ENCODE measurements around the gene GTF2IRD1. TPM values are rescaled to one million over a fixed set of nuclear protein-coding genes. Genes with fewer than 3 reads are reported as not detected.

The GTF2IRD1 gene
- total and polyA plus RNA-seq, 2 of the 4 experiments (the other 2 are of a cell fraction): 4.1 to 21.9 TPM

DNA sequence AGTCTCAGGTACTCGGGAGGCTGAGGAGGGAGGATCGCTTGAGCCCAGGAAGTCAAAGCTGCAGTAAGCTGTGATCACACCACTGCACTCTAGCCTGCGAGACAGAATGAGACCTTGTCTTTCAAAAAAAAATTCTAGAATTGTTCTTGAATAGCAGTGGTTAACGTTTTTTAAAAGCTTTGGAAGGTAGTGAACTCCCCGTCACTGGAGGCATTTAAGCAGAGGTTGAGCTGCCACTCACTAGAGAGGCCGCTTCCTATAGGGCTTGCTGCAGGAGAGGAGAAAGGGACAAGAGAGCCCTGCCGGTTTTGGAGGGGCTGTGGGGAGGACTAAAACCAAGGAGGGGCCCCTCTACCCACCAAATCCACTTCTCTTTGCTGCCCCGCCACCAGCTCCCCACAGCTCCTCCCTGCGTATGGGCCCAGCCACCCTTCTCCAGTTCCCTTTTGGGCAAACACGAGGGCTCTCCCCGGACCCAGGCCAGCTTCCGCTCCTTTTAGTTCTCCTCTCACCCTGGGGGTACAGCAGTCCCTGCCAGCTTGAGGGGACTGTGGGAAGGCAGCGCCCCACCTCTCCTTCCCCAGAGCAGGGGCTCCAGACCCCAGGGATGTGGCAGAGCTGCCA is 116.9 kb downstream of the GTF2IRD1 start:
- dilution Hi-C loops (cut with HindIII; ENCODE audit: low sequenced_read_pairs, unreplicated experiment): no loop called here
- no peak overlapping the region for H2AK9ac ChIP-seq (replicated peaks; ENCODE audit: low read depth, low read length, poor library complexity)
- H3K27ac ChIP-seq (ENCODE audit: insufficient read depth, low read length): no peak overlapping the region
- POLR2A ChIA-PET (ENCODE audit: unreplicated experiment): interaction anchor here (0.6 kb wide), 1 partner anchor 302 kb away, joined by 5 read pairs; no protein-coding TSS in a partner anchor
- H2BK120ac ChIP-seq (ENCODE audit: low read depth, low read length): no peak overlapping the region
- no peak overlapping the region for H3K14ac ChIP-seq (replicated peaks; ENCODE audit: low read depth, low read length)
- H3K27me3 ChIP-seq (ENCODE audit: control insufficient read depth, insufficient read depth, low read length): no peaks in the 10 kb centered on the region
- H3K4me3 ChIP-seq (ENCODE audit: insufficient read depth, low read depth, low read length): no peak overlapping the region
- H3K9ac ChIP-seq (ENCODE audit: low read depth, low read length): no peak overlapping the region
- in situ Hi-C loops (cut with MboI; ENCODE audit: low sequenced_read_pairs): loop anchor here (25.0 kb wide), 1 partner anchor 358 kb away; the partner anchor contains the start of gene LAT2
- no peak overlapping the region for H3K4ac ChIP-seq (ENCODE audit: low read depth, low read length)
- no peaks in the 10 kb centered on the region; the same call in 1 of the 2 replicates for H3K9me1 ChIP-seq (ENCODE audit: insufficient read depth, low read length)
- no peak overlapping the region for H4K5ac ChIP-seq (ENCODE audit: low read depth, low read length)
- H3K4me1 ChIP-seq (ENCODE audit: control insufficient read depth, insufficient read depth, low read length): no peaks in the 10 kb centered on the region
- H4K91ac ChIP-seq (ENCODE audit: insufficient read depth, low read depth, low read length): no peak overlapping the region
- no peaks in the 10 kb centered on the region for H3K9me3 ChIP-seq (ENCODE audit: control insufficient read depth, insufficient read depth, low read length)
- no peak for DNase-seq
- H2AK5ac ChIP-seq (ENCODE audit: low read depth, low read length): no peak overlapping the region
- H3K18ac ChIP-seq (ENCODE audit: low read depth, low read length): no peak overlapping the region
- H4K8ac ChIP-seq (ENCODE audit: low read depth in 2 of 2, low read length in 2 of 2): no peak overlapping the region
- peaks cover 0 to 5% of the 10 kb centered on the region in 2 experiments; a peak in 1 of 4 replicates for H3K79me1 ChIP-seq (ENCODE audit: low read depth in 1 of 2, low read length in 2 of 2)
- no peaks in the 10 kb centered on the region for H4K20me1 ChIP-seq (ENCODE audit: insufficient read depth, low read length)
- BruUV-seq (replicated peaks): no TSS peak
- no peak for ATAC-seq (ENCODE audit: low read depth)
- no peak overlapping the region for H2BK5ac ChIP-seq (ENCODE audit: low read depth, low read length, poor library complexity, severe bottlenecking)
- intact Hi-C loops (cut with micrococcal nuclease): no loop called here
- H3K23ac ChIP-seq (ENCODE audit: low read depth, low read length): no peak overlapping the region
- peaks cover 17% of the 10 kb centered on the region for H3K36me3 ChIP-seq (ENCODE audit: control insufficient read depth, insufficient read depth, low read length)
- no peak overlapping the region for H2BK20ac ChIP-seq (ENCODE audit: low read depth, low read length)
- no peak overlapping the region for H3K56ac ChIP-seq (ENCODE audit: extremely low read depth, insufficient read depth, low read length)
- CTCF ChIA-PET: interaction anchor here (0.5 kb wide), 1 partner anchor 15 kb away, joined by 5 read pairs; no protein-coding TSS in a partner anchor
- TF ChIP-seq CEBPB (IDR thresholded peaks at IDR 0.05; ENCODE audit: low read depth, low read length): no peak
- no peak for TF ChIP-seq CHD1 (IDR thresholded peaks at IDR 0.05; ENCODE audit: low read depth, low read length)
- no peak for TF ChIP-seq BHLHE40 (IDR thresholded peaks at IDR 0.05; ENCODE audit: low read depth, low read length)
- TF ChIP-seq, protein P1, sequence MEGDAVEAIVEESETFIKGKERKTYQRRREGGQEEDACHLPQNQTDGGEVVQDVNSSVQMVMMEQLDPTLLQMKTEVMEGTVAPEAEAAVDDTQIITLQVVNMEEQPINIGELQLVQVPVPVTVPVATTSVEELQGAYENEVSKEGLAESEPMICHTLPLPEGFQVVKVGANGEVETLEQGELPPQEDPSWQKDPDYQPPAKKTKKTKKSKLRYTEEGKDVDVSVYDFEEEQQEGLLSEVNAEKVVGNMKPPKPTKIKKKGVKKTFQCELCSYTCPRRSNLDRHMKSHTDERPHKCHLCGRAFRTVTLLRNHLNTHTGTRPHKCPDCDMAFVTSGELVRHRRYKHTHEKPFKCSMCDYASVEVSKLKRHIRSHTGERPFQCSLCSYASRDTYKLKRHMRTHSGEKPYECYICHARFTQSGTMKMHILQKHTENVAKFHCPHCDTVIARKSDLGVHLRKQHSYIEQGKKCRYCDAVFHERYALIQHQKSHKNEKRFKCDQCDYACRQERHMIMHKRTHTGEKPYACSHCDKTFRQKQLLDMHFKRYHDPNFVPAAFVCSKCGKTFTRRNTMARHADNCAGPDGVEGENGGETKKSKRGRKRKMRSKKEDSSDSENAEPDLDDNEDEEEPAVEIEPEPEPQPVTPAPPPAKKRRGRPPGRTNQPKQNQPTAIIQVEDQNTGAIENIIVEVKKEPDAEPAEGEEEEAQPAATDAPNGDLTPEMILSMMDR (conservative IDR thresholded peaks at IDR 0.05; ENCODE audit: low read depth, low read length): no peak
- no peak for TF ChIP-seq FOS (IDR thresholded peaks at IDR 0.05; ENCODE audit: low read depth, low read length)
- no peak for TF ChIP-seq RAD21 (IDR thresholded peaks at IDR 0.05; ENCODE audit: low read length)
- no peak for TF ChIP-seq RFX5 (IDR thresholded peaks at IDR 0.05; ENCODE audit: low read depth, low read length)
- no peak for TF ChIP-seq MXI1 (IDR thresholded peaks at IDR 0.05; ENCODE audit: borderline replicate concordance, low read depth, low read length)
- TF ChIP-seq, protein P2, sequence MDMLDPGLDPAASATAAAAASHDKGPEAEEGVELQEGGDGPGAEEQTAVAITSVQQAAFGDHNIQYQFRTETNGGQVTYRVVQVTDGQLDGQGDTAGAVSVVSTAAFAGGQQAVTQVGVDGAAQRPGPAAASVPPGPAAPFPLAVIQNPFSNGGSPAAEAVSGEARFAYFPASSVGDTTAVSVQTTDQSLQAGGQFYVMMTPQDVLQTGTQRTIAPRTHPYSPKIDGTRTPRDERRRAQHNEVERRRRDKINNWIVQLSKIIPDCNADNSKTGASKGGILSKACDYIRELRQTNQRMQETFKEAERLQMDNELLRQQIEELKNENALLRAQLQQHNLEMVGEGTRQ (IDR thresholded peaks at IDR 0.05; ENCODE audit: low read depth, low read length): no peak
- TF ChIP-seq, protein P3, sequence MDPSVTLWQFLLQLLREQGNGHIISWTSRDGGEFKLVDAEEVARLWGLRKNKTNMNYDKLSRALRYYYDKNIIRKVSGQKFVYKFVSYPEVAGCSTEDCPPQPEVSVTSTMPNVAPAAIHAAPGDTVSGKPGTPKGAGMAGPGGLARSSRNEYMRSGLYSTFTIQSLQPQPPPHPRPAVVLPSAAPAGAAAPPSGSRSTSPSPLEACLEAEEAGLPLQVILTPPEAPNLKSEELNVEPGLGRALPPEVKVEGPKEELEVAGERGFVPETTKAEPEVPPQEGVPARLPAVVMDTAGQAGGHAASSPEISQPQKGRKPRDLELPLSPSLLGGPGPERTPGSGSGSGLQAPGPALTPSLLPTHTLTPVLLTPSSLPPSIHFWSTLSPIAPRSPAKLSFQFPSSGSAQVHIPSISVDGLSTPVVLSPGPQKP (IDR thresholded peaks at IDR 0.05; ENCODE audit: borderline replicate concordance, low read depth, low read length): no peak
- TF ChIP-seq SMC3 (IDR thresholded peaks at IDR 0.05; ENCODE audit: low read depth, low read length): no peak
- no peak for TF ChIP-seq MAZ (IDR thresholded peaks at IDR 0.05; ENCODE audit: borderline replicate concordance, low read depth, low read length)
- TF ChIP-seq RCOR1 (IDR thresholded peaks at IDR 0.05; ENCODE audit: insufficient replicate concordance, low read length): no peak
- TF ChIP-seq MAFK (IDR thresholded peaks at IDR 0.05; ENCODE audit: low read depth, low read length): no peak
- no peak overlapping the region for H2AFZ ChIP-seq (replicated peaks; ENCODE audit: low read length, poor library complexity)
- no peak overlapping the region for H3K4me2 ChIP-seq (ENCODE audit: low read depth, low read length)
- no peak overlapping the region for H2BK15ac ChIP-seq (ENCODE audit: low read depth, low read length)
- 100% methylated on average over 2 of the region's 13 CpGs; no CpG with 5 or more reads in 1 of the 2 experiments for WGBS, 2 experiments (ENCODE audit: extremely low coverage in 2 of 2, insufficient read length in 1 of 2)

Data from IMR-90 (cell line).